Ramos (cell line): ENCODE measurements around the gene PXDN.

Source experiments
- in situ Hi-C: fragments of 300-500 bp; cut with MboI; formaldehyde crosslinking; loops from one replicate; pipeline ENCODE4 v1.14.3; 2022; ENCODE audit warnings: low sequenced_read_pairs; ENCODE audit not compliant: unreplicated experiment

PXDN gene

GRCh38 chr2:1606421-1607235 lies 137.7 kb downstream of the PXDN start:
- in situ Hi-C loops: no loop called here

DNA sequence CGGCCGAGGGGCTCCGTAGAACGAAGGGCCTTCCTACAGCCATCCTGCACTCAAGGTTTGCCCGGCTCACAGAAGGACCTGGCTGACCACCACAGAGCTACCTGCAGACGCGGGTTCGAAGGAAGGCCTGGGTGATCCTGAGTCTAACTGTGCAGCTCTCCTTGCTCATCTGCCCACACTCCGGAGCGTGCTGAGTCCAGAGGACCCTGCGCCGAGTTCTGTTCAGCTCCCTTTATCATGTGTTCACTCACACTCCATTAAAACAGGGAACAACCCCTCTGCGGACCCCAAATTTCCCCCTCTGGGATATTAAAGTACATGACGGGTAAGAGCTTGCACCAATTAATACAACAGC lies 138.3 kb downstream of the PXDN start:
- in situ Hi-C loops: no loop called here

GRCh38 chr2:1605102-1606045 lies 138.9 kb downstream of the PXDN start:
- in situ Hi-C loops: no loop called here

GRCh38 chr2:1603521-1603920 lies 140.8 kb downstream of the PXDN start:
- in situ Hi-C loops: no loop called here

DNA sequence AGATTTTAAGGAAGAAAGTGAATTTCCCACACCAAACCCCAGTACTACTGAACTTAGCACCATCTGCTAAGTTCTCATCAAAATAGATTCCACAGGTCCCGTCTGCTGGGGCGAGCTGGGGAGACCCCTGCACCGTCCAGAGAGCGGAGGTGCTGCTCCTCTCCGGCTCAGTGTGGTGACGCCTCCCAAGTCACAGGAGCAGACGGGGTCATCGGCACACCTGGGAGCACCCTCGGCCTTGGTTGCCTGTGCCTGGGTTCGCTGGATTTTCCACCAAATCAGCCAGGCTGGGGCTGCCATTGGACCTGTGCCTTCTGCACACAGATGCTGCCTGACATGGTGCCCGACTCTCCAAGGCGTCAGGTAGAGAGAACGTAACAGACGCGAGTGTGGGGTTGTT lies 141.3 kb downstream of the PXDN start:
- in situ Hi-C loops: no loop called here

DNA sequence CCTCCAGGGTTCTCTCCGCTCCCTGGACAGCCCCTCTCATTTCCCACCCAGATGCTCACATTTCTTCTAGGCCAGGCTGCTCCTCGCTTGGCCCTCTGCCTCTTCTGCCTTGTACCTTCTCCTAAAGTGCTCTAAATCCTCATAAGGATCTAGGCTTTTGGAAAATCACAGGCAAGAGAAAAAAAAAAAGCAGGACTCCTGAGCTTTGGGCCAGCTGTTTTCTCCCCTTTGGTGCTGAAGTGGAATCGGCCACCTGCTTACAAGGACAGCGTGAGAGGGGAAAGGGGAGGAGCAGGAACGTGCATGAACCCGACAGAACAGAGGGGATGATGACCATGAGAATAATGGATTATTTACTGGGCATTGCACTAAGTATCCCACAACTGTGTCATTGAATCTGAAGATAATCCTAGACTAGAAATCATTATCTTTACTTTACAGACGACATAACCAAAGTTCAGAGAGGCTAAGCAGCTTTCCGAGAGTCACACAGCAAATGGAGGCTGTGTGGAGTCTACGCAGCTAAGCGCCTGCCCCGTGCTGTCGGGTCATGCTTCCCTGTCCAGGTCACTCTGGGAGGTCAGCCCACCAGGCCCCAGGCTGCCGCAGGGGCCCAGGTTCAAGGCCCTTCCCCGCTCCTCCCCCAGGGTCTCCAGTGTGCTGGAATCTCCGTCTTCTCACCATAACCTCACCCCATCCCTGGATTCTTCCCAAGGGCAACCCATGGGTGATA lies 141.9 kb downstream of the PXDN start:
- in situ Hi-C loops: no loop called here

GRCh38 chr2:1601471-1602277 lies 142.6 kb downstream of the PXDN start:
- in situ Hi-C loops: no loop called here

GRCh38 chr2:1601067-1601412 lies 143.3 kb downstream of the PXDN start:
- in situ Hi-C loops: no loop called here

GRCh38 chr2:1600191-1601066 lies 143.9 kb downstream of the PXDN start:
- in situ Hi-C loops: no loop called here

GRCh38 chr2:1599301-1600085 lies 144.8 kb downstream of the PXDN start:
- in situ Hi-C loops: no loop called here

- in situ Hi-C loops: no loop called here
Observed at GRCh38 chr2:1598800-1599199, 145.5 kb downstream of the PXDN start.

DNA sequence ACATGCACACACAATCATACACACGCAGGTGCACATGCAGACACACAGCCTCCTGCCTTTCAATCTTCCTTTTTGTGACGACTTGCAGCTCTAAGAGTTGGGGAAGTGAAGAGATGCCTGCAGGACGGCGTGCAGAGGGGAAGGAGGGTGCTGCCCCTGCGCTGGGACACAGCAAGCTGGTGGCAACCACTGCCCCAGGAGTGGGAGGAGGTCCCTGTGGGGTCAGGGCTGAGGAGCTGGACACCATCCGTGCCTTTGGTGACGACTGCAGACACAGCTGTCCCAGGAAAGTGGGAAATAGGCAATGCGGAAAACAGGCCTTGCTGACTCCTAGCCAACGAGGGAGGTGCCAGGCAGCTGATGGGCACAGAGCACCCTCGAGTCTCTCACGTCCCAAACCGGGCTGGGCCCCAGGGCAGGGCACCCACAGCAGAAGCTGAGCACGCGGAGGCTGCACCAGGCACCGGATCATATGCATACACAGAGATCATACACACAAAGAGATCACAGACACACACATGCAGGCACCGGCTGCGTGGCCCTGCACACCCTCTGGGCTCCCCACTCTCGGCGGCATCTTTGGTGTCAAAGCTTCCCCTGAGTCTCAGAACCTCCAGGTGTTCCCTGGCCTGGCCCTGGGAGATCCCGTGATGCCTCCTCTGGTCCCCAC lies 146.1 kb downstream of the PXDN start:
- in situ Hi-C loops: no loop called here

GRCh38 chr2:1595274-1595673 lies 149.0 kb downstream of the PXDN start:
- in situ Hi-C loops: no loop called here

GRCh38 chr2:1594373-1595171 lies 149.7 kb downstream of the PXDN start:
- in situ Hi-C loops: no loop called here

GRCh38 chr2:1594123-1594372 lies 150.3 kb downstream of the PXDN start:
- in situ Hi-C loops: no loop called here

DNA sequence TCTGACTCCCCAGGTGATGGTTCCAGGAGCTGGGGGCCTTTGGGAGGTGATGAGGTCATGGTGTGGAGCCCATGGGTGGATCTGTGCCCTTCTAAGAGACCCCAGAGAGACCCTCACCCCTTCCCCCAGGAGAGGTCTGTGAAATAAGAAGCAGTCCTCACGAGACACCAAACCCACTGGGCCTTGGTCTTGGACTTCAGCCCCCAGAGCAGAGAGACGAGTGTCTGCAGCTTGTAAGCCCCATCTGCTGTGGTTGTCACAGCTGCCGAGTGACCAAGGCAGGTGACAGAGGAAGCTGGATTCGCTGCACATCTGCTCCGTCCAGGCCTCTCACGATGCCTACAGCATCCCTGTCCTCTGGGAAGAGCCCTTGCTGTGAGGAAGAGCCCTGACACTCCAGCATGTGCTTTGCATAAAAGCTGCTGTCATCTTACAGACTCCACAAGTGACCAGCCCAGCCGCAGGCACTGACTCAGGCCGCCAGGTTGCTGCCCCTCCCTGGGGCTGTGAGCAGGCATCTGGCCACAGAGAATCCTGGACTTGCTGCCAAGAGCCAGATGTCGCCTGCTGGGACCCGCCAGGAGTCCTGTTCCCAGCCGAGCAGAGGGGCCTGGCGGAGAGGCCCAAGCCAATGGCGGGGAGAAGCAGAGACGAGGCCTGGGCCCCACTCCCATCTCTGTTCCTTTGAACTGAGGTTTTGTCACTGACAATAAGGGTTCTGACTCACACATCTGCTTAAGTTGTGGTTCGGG lies 150.8 kb downstream of the PXDN start:
- in situ Hi-C loops: no loop called here
